Measurements from ENCODE around the gene RP2.

RP2 gene

DNA sequence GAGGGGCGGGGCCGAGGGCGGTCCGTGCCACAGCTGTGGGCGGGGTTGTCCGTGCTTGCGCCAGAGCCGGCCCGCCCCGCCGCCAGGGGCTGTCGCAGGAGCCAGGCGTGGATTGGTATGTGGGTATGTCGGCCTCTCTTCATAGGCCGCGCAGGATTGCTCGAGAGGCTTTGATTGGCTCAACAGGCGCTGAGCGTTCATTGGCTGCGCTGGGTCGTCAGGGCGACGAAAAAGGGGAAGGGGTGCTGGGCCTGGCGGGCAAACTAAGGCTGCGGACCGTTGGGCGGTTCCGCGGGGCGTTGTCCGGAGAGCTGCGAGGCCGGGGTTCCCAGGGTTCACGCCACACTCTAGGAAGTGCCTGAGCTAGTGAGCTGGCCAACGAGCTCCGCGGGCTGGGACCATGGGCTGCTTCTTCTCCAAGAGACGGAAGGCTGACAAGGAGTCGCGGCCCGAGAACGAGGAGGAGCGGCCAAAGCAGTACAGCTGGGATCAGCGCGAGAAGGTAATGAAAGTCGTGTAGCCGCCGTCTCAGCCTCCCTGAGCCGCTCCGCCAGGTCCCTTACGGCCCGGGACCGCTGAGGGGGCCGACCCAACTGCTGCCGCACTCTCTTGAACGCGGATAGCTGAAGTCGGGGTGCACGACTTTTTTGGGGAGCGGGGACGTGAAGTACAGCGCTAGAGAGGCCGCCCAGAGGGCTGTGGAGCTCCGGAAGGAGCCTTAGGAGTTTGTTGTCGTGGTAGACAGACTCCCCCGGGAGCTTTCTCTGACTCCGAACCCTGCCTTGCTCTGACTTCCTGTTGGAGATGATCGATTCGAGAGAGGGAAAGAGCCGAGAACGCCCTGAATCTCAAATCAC lies at the start of gene RP2:
RP2 (plus strand) TSS at position 343 of the 857 bp plus-strand sequence; CDS start at position 401, 58 bp downstream.
- TF ChIP-seq, protein P1, sequence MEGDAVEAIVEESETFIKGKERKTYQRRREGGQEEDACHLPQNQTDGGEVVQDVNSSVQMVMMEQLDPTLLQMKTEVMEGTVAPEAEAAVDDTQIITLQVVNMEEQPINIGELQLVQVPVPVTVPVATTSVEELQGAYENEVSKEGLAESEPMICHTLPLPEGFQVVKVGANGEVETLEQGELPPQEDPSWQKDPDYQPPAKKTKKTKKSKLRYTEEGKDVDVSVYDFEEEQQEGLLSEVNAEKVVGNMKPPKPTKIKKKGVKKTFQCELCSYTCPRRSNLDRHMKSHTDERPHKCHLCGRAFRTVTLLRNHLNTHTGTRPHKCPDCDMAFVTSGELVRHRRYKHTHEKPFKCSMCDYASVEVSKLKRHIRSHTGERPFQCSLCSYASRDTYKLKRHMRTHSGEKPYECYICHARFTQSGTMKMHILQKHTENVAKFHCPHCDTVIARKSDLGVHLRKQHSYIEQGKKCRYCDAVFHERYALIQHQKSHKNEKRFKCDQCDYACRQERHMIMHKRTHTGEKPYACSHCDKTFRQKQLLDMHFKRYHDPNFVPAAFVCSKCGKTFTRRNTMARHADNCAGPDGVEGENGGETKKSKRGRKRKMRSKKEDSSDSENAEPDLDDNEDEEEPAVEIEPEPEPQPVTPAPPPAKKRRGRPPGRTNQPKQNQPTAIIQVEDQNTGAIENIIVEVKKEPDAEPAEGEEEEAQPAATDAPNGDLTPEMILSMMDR (IDR thresholded peaks at IDR 0.05; ENCODE audit: insufficient read depth, low read depth, low read length, missing control alignments), result no peak
- DNase-seq (ENCODE audit: low read depth), result peak; percentile 94
- peak within 1 kb of the TSS; percentile 59 for H3K4me3 ChIP-seq (ENCODE audit: low read depth, low read length)

DNA sequence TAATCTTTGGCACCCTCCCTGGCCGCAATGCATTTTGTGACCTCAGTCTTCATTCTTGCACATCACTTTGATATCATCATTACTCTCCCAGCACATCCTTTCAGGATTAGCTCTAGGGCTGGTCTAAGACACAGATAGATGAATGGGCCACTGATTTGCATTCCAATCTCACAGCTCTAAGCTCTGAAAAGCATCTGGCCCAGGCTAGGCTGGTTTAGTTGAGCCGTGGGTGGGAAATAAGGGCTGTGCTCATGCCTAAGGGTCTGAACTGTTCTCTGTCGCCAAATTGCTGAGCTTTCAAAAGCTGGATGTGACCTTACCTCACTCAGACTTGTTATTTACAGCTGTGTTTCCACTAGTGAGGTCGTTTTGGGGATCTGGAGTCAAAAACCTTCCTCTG lies 47.9 kb upstream of the RP2 start:
- TF ChIP-seq, protein P1 (IDR thresholded peaks at IDR 0.05; ENCODE audit: insufficient read depth, low read depth, low read length, missing control alignments), result no peak
- no peak overlapping the region for H3K4me3 ChIP-seq (ENCODE audit: low read depth, low read length)
- no peak for DNase-seq (ENCODE audit: low read depth)

DNA sequence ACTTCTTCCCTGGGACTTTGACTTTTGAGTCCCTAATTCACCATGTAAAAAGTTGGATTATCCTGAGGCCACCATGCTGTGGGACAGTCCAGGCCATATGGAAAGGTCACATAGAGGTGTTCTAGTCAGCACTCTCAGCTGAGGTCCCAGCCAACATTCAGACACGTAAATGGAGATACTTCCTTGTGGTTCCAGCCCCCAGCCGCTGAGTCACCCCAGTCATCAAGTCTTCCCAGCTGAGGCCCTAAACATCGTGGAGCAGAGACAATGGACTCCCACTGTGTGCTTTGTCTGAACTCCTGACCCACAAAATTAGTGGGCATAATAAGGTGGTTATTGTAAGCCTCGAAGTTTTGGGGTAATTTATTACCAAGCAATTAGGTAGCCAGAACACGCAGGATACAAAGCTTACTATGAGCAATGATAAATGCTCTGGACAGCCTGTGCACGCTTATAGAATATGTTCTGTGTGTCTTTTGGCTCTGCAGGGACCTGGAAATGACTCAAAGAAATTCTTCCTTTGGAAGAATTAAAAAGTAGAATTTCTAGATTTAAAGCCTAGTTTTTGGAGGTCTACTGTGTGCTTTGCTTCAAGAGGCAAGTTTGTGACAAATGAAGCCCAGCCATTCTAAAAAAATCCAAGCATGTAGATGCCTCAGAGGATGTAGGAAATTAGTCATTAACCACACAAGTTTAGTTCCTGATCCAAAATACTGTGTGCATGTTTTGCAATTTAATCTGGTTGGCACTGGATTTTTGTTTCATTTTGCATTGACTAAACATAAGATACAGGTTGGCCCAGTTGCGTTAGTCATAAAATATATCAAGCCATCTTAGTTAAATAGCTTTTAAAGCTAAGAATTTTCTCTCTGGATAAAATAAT lies 44.7 kb upstream of the RP2 start:
- peak overlapping the region; percentile 17; the same call in 1 of the 2 replicates for H3K4me3 ChIP-seq (ENCODE audit: low read depth, low read length)
- peak; percentile 62 for DNase-seq (ENCODE audit: low read depth)
- TF ChIP-seq, protein P1 (IDR thresholded peaks at IDR 0.05; ENCODE audit: insufficient read depth, low read depth, low read length, missing control alignments), result no peak

DNA sequence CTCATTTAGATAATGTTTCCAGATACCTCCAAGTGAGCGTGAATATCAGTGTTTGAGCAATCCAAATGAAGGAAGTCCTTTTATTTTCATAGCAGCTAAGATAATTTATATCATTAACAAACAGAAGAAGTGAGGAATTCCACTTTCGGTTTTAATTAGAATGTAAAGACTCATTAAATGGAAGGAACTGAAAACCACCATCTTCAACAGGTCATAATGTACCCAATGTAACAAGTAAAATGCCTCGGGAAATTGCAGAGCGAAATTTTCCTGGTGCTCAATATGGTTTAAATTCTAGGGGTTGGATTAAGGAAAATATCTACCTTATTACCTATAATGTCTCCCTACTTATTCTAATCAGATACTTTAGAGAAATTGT lies 44.0 kb upstream of the RP2 start:
- no peak for DNase-seq (ENCODE audit: low read depth)
- TF ChIP-seq, protein P1 (IDR thresholded peaks at IDR 0.05; ENCODE audit: insufficient read depth, low read depth, low read length, missing control alignments), result no peak
- H3K4me3 ChIP-seq (ENCODE audit: low read depth, low read length), result peak overlapping the region; percentile 17; the same call in 1 of the 2 replicates

DNA sequence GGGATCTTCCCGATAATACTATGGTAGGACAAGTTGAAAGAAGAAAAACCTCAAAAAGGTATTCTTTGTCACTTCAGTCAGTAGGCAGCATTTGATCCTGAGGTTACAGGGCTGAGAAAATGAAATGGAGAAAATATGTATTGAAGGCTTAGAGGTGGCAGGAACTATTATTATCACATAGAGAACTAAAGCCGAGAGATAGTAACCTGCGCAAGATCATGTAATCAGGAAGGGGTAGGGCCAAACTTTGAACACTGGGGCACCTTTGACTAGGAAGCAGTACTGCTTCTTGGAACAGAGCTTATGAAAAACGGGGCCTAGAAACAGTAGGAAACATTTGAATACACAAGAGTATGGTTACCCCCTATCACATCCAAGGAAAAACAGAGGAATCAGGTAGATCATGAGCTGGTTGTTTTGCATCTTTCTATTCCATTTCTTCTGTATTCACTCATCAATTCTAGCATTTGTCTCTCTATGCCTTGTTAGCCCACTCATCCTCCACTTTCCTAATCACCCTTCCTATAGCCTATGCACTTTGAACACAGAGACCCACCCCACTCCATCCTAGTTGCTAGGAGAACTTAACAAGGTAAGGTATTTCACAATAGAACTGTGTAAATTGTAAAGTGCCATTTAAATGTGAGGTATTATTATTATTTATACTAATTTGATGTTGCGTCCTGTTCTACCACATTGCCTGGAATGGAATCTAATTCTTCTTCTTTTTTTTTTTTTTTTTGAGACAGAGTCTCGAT lies 43.3 kb upstream of the RP2 start:
- H3K4me3 ChIP-seq (ENCODE audit: low read depth, low read length), result no peak overlapping the region
- no peak for DNase-seq (ENCODE audit: low read depth)

More for the DNA sequence above, 43.3 kb upstream of the RP2 start:
- TF ChIP-seq, protein P1 (IDR thresholded peaks at IDR 0.05; ENCODE audit: insufficient read depth, low read depth, low read length, missing control alignments), result no peak

Data from GM12865 (cell line).